Measurements from ENCODE around the gene RPS19BP1.

- TF ChIP-seq CTCF (IDR thresholded peaks at IDR 0.05; ENCODE audit: low read depth, low read length, poor library complexity, severe bottlenecking) (no peak), EZH2phosphoT487 (IDR thresholded peaks at IDR 0.05; ENCODE audit: borderline replicate concordance, low read length) (no peak)
Measured at GRCh38 chr22:39530116-39530515, 2.4 kb downstream of the RPS19BP1 start.

Measured in DOHH2 (cell line).